WI38 (cell line): ENCODE measurements around the gene GPR32.
A peak's percentile ranks its signal among the peaks of the same experiment; 100 is the strongest.
"Not testable (repeated sequence)": the region's sequence is repeated elsewhere in the genome, so short reads cannot be mapped to it uniquely, and the experiment has no call there.

Source experiments
- H3K4me3 ChIP-seq: 2 replicates; pipeline ENCODE4 v1.5.1; 2011; ENCODE audit warnings: low read depth, mild to moderate bottlenecking, control low read depth, low read length
- CTCF ChIP-seq: IDR thresholded peaks from 2 replicates; pipeline ENCODE4 v1.5.1; 2012; ENCODE audit warnings: low read depth, mild to moderate bottlenecking, control low read depth, low read length

GPR32 gene

GRCh38 chr19:50770164-50770563 is at the start of gene GPR32:
Gene GPR32, plus strand, starts transcription at chr19:50770464. Its CDS starts 137 bp downstream, at chr19:50770601.
- H3K4me3 ChIP-seq: not testable (repeated sequence)

GRCh38 chr19:50720921-50721381 is 49.3 kb upstream of the GPR32 start:
- peak; percentile 11; the same call in 1 of the 2 replicates for TF ChIP-seq CTCF
- no peak overlapping the region for H3K4me3 ChIP-seq

GRCh38 chr19:50721441-50722137 is 48.7 kb upstream of the GPR32 start:
- no peak for TF ChIP-seq CTCF
- no peak overlapping the region for H3K4me3 ChIP-seq

- no peak for TF ChIP-seq CTCF
- peak overlapping the region; percentile 72 for H3K4me3 ChIP-seq
These were observed 47.9 kb upstream of the GPR32 start for GRCh38 chr19:50722201-50723013.

GRCh38 chr19:50723069-50723468 is 47.2 kb upstream of the GPR32 start, which contains the start of gene CLEC11A:
Gene CLEC11A, plus strand, starts transcription at chr19:50723364. Its CDS starts 162 bp downstream, at chr19:50723526.
- H3K4me3 ChIP-seq: peak within 1 kb of the TSS; percentile 72
- no peak for TF ChIP-seq CTCF

GRCh38 chr19:50723735-50724521 is 46.3 kb upstream of the GPR32 start:
- H3K4me3 ChIP-seq: peak overlapping the region; percentile 72

More at GRCh38 chr19:50723735-50724521, 46.3 kb upstream of the GPR32 start:
- no peak for TF ChIP-seq CTCF
